Mucosa of gallbladder (tissue), 1 donor: ENCODE measurements around the gene MIEF2. TPM values are rescaled to one million over a fixed set of nuclear protein-coding genes. Genes with fewer than 3 reads are reported as not detected.
"Not testable (repeated sequence)": the region's sequence is repeated elsewhere in the genome, so short reads cannot be mapped to it uniquely, and the experiment has no call there.

Source experiments
- DNase-seq: peaks from one replicate; pipeline ENCODE4 v3.0.0-alpha.2; 2020; ENCODE audit warnings: low spot score
- total RNA-seq: library from RNA; stranded (reverse); gene quantifications from one replicate; pipeline ENCODE4 v1.2.1, GENCODE V29; 2021
- donor health status: DM: no; HTN: no; CAD: no.

The MIEF2 gene
- total RNA-seq, 1 donor from 2014 or later, result 22.8 TPM

DNA sequence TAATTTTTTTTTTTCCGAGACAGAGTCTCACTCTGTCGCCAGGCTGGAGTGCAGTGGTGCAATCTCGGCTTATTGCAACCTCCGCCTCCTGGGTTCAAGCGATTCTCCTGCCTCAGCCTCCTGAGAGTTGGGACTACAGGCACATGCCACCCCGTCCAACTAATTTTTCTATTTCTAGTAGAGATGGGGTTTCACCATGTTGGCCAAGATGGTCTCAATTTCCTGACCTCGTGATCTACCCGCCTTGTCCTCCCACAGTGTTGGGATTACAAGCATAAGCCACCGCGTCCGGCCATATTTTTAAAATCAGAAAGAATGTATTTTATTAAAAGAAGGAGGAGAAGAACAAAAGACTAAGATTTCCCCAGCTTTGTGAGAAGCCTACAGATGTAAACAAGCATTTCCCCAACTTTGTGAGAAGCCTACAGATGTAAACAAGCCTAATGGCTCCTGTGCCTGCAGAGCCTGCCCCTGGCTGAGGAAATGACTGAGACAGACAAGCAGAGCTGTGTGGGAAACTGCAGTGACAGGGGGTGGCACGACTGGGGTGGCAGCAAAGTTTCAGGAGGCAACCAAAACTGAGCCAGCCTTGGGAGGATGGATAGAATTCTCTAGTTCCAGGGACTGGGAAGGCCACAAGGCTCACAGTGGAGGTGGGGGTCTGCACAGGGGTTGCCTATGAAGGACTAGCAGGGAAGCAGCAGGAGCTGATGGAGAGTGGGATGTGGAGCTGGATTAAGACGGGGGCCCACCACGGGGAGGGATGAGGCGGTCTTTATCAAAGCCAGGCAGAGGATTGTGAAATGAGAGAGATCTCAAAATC, 31.5 kb downstream of the MIEF2 start:
- no peak for DNase-seq

GRCh38 chr17:18298061-18298460, 37.6 kb downstream of the MIEF2 start:
- DNase-seq, result not testable (repeated sequence)

DNA sequence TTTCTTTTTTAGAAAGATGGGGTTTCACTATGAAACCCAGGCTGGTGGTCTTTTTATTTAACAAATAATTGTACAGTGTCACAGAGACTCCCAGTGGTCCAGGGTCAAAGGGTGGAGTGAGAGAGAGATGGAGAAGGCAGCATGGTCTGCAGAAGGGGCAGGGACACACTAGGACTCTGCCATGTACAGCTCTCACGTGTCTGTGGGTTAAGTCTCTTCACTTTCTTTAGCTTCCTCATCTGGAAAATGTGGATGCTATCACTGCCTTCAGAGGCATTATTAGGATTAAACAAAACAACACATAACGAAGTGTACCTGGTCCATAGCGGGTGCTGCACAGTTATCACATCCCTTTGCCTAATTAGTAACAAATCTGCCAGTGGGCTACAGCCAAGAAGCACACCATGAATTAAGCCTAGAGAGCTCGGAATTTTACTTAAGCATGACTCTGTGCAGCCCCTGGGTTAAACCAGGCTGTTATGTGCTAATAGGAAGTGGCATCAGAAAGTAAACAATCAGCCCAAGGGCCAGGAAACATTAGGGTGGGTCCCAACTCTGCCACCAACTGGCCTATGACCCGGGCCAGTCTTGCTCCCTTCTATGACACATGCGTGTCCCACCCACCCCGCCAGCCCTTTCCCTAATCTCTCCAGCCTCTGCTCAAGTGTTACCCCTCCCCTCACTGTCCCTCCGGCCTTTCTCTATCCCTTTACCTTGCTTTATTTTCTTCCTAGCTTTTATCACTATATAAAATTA, 40.4 kb downstream of the MIEF2 start:
- no peak for DNase-seq

DNA sequence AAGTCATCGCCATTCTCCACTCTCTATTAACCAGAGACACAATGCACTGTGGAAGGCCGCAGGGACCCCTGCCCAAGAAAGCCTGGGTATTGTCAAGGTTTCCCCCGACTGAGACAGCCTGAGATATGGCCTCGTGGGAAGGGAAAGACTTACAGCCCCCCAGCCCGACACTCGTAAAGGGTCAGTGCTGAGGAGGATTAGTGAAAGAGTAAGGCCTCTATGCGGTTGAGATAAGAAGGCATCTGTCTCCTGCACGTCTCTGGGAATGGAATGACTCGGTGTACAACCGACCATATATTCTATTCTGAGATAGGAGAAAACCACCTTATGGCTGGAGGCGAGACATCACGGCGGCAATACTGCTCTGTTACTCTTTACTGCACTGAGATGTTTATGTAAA, 42.7 kb downstream of the MIEF2 start:
- not testable (repeated sequence) for DNase-seq

DNA sequence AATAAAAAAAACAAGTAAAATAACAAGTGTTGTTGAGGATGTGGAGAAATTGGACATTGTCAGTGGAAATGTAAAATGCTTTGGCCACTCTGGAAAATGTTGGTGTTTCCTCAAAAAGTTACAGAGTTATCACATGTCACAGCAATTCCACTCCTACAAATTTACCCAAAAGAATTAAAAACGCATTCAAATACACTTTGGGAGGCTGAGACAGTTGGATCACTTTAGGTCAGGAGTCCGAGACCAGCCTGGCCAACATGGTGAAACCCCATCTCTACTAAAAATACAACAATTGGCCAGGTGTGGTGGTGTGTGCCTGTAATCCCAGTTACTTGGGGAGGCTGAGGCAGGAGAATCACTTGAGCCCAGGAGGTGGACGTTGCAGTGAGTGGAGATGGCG, 48.7 kb downstream of the MIEF2 start:
- DNase-seq, result no peak

DNA sequence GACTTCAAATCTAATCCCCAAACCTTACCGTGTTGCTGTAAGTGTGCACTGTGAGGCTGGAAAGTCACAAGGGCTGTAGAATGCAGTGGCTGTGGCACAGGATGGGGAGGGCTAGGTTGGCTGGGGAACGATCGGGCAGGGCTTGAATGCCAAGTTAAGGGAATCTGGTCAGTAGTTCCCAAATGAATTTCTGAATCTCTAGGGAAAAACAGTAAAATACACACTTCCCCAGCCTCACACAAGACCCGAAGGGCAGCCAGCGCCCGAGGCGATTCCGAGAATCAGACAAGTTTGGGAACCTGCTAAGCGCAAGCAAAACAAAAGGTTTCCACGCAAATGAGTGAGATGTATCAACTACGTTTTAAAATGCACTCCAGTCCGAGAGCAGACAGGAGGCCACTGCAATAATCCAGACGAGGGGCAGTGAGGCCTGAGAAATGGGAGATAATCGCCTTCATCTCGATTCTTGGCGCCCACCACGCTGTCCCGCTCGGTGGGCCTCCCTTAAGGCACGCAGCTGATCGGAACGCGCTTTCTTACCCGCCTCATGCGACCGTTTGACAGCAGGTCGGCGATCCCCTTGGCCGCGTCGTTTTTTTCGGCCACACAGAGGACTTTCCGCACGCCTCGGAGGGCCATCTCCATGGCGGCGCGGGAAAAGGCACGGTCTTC, 53.7 kb downstream of the MIEF2 start:
- DNase-seq, result no peak

DNA sequence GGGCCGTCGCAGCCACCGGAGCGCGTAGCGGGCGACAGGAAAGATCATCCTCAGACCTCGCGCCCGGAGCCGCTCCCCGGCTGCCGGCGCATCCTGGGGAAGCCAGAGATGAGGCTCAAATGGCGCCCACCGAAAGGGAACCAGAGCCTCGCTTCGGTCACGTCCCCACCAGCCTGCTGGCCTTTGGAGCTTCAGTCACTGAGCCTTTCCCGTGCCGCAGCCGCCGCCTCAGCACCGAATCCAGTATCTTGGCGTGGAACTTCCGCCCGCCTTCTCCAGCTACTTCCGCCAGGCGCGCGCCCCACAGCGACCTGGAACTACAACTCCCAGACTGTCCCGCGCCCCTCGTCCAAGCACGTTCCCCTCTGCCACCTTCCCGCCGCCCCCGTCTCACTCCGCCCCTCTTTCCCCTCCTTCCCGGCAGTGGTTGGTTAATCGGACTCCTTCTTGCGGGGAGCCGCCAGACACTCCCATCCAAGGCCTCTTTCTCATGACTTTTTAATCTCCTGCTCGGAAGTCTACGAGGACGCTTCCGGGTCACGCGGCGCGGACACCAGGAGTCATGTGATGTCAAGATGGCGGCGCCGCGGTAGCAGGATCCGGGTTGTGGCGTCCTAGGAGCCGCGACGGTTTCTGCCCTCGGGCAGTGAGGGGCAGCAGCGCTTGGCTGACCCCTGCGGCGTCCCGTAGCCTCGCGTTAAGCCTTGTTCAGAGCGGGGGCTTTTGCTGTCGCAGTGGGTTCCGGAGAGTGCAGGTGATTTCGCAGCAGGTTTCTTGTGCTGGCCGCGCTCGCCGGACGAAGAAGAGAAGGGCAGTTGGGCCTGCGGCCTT, 54.5 kb downstream of the MIEF2 start, which contains the start of the genes SMCR8 and TOP3A:
Gene SMCR8, plus strand, starts transcription at position 563 of the 831 bp plus-strand sequence. CDS start 497 bp downstream, outside the sequence.
Gene TOP3A, minus strand, starts transcription at position 264 of the 831 bp plus-strand sequence. Its CDS starts 216 bp downstream, at position 48.
- peak; percentile 98 for DNase-seq

DNA sequence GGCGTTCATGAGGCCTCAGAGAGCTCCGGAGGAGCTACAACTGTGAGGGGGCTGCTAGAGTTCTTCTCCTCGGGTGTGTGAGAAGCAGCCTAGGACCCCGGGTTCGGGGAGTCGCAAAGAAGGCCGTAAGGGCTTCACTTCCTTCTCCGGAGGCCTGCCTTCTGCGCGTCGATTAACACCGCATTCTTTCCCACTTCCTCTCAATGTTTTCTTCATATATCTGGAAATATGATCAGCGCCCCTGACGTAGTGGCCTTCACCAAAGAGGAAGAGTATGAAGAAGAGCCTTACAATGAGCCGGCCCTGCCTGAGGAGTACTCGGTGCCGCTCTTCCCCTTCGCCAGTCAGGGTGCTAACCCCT, 55.1 kb downstream of the MIEF2 start:
- peak; percentile 14 for DNase-seq

DNA sequence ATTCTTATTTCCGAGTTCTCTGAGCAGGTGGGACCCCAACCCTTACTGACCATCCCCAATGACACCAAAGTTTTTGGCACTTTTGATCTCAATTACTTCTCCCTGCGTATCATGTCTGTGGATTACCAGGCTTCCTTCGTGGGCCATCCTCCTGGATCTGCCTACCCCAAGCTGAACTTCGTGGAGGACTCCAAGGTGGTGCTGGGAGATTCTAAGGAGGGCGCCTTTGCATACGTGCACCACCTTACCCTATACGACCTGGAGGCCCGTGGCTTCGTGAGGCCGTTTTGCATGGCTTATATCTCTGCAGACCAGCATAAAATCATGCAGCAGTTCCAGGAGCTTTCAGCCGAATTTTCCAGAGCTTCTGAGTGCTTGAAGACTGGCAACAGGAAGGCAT, 55.5 kb downstream of the MIEF2 start:
- no peak for DNase-seq

Other genes starting within 250 kb of the MIEF2 start
- gene ATPAF2, start 221.5 kb upstream of the MIEF2 start, total RNA-seq, result 37.6 TPM
- 12.0 TPM for gene GID4, start 221.3 kb upstream of the MIEF2 start, total RNA-seq
- 36.4 TPM for gene DRG2, start 172.7 kb upstream of the MIEF2 start, total RNA-seq
- gene MYO15A, start 151.9 kb upstream of the MIEF2 start, total RNA-seq, result 3.3 TPM
- gene ALKBH5, start 76.8 kb upstream of the MIEF2 start, total RNA-seq, result 123 TPM
- gene LLGL1, start 35.0 kb upstream of the MIEF2 start, total RNA-seq, result 19.6 TPM
- 290 TPM for gene FLII, start 1.9 kb upstream of the MIEF2 start, total RNA-seq
- 25.6 TPM for gene TOP3A, start 54.3 kb downstream of the MIEF2 start, total RNA-seq
- gene SMCR8, start 54.6 kb downstream of the MIEF2 start, total RNA-seq, result 19.4 TPM
- gene SHMT1, start 102.9 kb downstream of the MIEF2 start, total RNA-seq, result 28.0 TPM
- gene EVPLL, start 117.1 kb downstream of the MIEF2 start, total RNA-seq, result 0.14 TPM
- 8.8 TPM for gene LGALS9C, start 216.1 kb downstream of the MIEF2 start, total RNA-seq